ENCODE measurements around the gene HEPACAM.

HEPACAM gene

DNA sequence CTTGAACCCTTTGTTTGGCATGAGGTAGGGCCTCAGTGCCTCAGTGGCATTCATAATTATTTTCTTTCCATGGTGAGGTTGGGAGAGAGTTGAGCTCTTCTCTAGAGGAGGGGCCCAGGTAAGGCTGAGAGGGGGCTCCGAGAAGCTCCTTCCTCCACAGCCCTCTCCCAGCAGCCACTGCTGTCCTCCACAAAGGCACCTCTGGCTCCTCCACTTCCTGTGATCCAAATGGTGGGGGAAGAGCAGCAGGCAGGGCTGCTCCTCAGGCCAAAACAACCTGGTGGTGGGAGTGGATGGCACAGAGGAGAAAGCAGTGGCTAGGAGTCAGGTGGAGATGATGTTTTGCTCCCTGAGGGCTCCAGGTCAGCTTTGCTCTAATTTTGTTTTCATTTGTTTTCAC lies 51.5 kb downstream of the HEPACAM start:
- no peak for DNase-seq (ENCODE audit: low spot score)

DNA sequence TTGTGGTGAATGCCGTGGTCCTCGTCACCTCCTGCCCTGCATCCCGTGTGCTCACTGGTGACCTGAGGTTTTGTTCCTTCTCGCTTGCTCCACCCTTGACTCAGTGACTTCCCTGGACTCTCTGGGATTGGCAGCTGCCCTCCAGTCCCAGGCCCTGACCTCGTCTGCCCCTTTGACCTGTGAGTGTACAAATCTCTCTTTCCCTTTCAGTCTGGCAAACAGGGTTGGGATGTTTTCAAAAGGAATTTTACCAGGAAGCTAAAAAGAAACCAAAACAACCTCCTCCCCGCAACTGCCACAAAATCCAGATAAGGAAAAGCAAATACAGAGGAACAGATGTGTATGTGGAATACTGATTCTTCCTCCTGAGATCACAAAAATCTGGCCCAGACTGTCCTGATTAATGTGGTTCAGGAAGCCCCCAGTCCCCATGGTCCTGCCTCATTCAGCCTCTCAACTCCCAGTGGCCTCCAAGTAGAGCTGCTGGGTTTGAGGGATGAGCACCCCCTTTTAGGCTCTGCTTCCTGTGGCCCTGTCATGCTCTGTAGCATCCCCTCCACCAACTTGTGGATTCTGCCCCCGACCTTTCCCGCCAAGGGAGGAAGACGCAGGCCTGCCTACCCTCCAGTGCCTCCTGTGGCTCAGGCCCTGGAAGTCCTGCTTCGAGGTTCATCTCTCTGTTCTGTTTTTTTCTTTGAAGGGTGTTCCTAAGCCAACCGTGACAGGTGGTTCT lies 53.3 kb downstream of the HEPACAM start:
- DNase-seq (ENCODE audit: low spot score) = no peak

DNA sequence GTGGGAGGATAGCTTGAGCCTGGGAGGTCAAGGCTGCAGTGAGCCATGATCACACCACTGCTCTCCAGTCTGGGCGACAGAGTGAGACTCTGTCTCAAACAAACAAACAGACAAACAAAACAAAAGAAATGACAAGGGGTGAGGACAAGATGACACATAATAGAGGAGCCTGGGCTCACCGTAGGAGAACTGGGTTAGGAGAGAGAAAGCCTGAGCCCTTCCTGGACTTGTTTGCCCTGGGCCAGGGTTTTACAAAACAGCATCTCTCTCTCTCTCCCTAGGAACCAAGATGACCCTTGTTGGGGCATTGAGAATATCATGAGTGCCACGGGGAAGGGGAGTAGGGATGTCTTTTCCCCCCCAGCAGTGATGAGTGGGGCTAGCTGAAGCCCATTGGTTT lies 54.9 kb downstream of the HEPACAM start:
- no peak for DNase-seq (ENCODE audit: low spot score)

DNA sequence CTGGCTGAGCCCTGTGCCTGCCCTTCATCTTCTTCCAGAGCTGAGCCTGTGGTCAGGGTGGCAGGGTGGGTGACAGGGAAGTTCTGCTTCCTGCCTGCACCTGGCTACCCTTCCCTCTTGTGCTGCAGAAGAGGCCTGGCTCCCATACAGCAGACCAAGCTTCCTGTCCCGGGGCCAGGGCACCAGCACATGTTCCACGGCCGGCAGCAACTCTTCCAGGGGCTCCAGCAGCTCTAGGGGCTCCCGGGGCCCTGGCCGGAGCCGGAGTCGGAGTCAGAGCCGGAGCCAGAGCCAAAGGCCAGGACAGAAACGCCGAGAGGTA lies 55.6 kb downstream of the HEPACAM start:
- DNase-seq (ENCODE audit: low spot score) = no peak

DNA sequence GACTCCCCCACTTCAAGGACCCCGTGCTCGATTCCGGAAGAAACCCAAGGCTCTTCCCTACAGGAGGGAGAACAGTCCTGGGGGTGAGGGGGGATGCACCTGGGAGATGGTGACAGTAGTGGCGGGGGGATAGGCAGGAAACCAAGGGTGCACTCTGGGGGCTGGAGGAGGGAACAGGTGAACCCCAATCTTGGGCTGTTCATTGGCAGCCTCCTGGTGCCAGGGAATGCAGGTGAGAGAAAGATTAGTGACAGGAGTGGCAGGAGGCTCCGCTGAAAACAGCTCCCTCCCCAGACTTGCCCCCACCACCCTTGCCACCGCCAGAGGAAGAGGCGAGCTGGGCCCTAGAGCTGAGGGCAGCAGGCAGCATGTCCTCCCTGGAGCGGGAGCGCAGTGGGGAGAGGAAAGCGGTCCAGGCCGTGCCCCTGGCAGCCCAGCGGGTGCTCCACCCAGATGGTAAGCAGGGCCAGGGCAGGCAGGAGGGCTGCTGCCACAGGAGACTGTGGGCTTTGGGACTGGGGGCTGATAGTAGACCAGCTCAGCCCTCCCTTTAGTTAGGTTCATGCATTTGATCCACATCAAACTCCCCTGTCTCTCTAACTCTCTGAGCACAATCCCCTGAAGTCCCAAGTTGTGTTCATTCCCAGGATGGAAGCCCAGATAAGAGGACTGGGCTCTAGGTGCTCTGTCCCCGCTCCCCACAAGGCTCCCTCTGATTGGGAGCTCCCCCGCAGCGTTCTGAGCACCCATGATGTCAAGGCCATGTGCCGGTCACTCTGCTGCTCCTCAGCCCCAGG lies 56.2 kb downstream of the HEPACAM start:
- DNase-seq (ENCODE audit: low spot score) = no peak

DNA sequence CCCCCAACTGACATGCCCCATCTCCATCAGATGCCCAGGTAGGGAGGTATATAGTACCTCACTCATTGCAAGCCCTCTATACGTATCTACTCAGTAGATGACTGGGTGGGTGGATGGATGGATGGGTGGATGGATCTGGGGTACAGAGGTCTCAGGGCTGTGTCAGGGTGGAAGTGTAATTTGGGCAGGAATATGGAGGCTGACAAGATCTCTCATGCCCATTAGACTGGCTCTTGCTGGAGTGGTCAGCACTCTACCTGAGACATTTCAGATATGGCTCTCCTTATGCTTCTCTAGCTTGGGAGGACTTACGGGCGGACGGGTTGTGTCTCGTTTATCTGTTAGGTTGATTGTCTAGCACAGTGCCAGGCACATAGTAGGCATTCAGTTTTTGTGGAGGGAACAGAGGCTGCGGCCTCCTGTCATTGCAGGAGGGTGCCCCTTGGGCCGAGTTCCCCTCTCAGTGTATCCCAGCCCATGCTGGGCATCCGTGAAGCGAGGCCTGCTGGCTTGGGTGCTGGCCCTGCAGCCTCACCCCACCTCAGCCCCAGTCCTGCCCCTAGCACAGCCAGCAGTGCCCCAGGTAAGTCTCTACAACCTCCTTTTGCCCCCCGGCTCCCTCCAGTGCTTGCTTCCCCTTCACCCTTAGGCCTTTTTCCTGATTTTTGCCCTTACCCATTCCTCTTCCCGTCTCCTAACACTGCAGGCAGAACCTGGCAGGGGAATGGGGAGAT lies 56.9 kb downstream of the HEPACAM start:
- DNase-seq (ENCODE audit: low spot score) = no peak

DNA sequence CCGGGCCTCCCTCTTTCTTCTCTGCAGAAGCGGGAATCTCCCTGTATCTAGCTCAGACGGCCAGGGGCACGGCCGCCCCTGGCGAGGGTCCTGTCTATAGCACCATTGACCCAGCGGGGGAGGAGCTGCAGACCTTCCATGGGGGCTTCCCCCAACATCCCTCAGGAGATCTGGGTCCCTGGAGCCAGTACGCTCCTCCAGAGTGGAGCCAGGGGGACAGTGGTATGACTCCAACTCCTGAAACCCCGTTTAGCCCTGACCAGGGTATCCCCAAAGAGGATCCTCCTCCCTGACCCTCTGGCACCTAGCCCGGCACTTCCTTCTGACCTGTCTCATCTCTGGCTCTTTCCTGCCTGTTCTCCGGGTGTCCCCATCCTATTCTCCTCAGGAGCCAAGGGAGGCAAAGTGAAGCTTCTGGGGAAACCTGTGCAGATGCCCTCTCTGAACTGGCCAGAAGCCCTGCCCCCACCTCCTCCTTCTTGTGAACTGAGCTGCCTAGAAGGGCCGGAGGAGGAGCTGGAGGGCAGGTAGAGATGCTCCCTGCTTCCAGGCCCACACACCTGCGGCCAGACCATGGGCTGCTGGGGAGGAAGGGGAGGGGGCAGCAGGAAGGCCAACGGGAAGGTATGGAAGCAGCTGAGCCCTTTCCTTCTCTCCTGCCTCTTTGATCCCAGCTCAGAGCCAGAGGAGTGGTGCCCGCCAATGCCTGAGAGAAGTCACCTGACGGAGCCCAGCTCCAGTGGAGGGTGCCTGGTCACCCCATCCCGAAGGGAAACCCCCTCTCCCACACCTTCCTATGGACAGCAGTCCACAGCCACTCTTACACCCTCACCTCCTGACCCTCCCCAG lies 57.7 kb downstream of the HEPACAM start:
- DNase-seq (ENCODE audit: low spot score) = no peak

DNA sequence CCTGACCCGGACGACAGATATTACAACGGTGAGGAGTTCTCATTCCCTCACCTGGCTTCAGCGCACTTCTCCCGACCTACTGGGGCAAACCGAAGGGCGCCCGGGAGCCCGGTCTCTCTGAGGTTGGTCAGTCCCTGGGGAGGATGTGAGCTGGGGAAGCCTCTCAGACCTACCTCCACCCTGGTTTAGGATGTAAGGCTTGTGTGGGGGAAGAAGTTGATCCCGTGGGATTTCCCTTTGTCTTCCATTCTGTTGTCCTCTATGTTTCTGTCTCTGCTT lies 58.3 kb downstream of the HEPACAM start:
- DNase-seq (ENCODE audit: low spot score) = no peak

DNA sequence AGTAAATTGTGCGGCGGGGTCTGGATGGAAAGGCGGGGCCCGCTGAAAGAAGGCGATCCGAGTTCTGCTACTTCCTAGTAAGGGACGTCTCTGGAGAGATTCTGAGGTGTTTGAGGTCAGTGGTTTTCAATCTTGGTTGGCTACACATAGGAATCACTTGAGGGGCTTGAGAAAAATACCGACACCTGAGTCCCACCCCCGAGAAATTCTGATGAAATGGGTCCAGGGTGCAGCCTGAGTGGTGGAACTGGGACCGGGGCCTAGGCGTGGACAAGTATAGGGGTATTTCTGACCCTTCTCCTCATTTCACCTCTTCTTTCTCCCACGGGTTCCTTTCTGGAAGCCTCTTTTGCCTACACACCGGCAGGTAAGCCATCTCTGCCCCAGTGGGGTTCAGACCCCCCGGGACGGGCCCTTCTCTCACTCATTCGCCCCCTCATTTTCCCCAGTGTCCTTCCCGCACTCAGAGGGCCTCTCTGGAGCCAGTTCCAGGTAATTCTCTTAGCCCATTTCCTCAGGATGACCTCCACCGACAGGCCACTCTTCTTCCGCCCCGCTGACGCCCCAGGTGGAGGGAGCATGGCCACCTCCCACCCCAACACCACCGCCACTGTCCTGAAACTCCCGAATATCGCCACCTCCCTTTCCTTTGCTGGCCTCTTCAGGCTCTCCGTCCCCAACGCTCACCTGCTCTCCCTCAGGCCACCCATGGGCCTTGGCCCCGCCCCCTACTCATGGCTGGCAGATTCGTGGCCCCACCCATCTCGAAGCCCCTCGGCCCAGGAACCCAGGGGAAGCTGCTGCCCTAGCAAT lies 58.8 kb downstream of the HEPACAM start:
- no peak for DNase-seq (ENCODE audit: low spot score)

DNA sequence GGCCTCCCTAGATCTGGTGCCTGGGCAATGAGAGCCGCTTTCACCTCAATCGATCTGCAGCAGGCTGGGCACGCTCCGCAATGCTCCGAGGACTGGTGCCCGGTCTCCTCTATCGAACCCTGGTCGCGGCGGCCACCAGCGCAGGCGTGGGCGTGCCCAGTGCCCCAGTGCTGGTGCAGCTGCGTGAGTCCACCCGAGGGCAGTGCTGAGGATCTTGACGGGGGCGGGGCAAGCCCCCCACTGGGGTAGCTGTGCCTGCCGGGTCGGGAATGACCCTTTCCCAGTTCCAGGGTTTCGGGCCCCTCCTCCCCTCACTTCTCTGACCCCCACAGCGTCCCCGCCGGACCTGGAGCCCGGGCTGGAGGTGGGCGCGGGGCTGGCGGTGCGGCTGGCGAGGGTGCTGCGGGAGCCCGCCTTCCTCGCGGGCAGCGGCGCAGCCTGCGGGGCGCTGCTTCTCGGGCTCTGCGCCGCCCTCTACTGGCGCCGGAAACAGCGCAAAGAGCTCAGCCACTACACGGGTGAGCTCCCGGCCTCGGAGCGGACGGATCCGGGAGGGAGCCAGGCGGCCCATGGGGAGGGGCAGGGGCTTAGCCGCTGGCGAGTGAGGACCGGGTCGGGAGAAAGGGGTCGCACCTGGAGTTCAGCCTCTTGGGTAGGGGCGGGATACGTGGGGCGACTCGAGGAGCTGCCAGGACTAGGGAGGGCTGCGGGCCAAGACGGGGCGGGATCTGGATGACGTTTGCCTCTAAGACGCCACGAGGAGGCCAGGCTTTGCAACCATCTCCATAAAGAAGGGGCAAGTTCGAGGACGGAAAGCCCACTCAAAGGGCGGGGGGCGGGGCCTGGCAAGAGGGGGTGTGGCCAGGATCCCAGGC lies 59.7 kb downstream of the HEPACAM start:
- peak; percentile 85 for DNase-seq (ENCODE audit: low spot score)

DNA sequence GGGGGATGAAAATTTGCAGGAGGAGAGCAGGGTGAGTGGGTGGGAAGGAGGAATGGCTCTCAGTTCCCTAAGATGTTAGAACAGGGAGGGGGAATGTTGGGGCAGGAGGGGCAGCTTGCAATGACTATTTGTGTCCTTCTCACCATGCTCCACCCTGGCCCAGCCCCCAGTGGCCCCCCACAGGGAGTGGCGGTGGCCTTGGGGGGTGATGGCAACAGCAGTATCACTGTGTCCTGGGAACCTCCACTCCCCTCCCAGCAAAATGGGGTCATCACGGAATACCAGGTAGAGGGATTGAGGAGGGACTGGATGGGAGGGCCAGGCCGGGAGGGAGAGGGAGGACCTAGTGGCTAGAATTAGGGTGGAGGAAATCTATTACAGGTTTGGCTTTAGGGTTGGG lies 60.4 kb downstream of the HEPACAM start:
- no peak for DNase-seq (ENCODE audit: low spot score)

DNA sequence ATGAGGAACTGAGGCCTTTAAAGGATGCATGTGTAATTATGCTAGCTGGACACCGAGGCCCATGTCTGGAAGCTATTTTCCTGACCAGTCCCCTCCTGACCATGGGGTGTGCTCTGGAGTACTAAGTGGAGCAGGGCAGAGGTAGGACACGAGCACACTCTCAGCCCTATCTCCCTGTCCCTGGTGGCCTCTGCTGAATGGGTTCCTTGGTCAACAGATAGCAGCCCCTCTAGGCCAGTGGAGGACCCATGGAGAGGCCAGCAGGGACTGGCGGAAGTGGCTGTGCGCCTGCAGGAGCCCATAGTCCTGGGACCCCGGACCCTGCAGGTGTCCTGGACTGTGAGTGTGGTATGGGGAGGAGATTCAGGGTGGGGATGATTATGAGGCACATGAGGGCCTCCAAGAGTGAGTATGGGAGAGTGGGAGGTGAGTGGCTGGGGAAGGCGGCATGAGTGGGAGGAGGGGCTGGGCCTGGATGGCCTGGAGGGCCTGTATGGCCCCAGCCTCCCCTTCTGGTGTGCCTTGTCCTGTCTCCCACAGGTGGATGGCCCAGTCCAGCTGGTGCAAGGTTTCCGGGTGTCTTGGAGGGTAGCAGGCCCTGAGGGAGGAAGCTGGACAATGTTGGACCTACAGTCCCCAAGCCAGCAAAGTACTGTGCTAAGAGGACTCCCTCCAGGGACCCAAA lies 61.1 kb downstream of the HEPACAM start:
- no peak for DNase-seq (ENCODE audit: low spot score)

DNA sequence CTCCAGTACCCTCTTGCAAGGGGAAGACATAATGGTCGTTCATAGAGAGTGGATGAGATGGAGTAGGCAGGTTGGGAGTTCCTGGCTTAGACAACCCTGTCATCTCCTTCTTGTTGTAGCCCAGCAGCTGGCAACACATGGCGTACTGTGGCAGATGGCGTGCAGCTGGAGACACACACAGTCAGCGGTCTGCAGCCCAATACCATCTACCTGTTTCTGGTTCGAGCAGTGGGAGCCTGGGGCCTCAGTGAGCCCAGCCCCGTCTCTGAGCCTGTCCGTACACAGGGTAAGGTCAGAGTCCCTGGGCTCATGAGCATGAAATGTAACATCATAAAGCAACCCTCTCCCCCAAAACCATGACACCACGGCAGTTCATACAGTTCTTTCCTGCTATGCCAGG lies 61.9 kb downstream of the HEPACAM start:
- DNase-seq (ENCODE audit: low spot score) = no peak

DNA sequence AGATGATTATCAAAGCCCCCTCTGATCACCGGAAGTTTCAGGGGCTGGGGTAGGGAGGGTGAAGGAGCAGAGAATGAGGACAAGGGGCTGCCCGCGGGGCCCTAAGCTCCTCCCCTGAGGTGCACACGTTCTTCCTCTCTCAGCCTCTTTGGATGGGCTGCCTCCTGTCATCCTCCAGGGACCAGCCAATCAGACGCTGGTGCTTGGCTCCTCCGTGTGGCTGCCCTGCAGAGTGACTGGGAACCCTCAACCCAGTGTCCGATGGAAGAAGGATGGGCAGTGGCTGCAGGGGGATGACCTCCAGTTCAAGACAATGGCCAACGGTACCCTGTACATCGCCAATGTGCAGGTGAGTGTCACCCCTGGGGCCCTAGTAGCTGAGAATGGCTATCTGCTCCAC lies 63.1 kb downstream of the HEPACAM start:
- no peak for DNase-seq (ENCODE audit: low spot score)

DNA sequence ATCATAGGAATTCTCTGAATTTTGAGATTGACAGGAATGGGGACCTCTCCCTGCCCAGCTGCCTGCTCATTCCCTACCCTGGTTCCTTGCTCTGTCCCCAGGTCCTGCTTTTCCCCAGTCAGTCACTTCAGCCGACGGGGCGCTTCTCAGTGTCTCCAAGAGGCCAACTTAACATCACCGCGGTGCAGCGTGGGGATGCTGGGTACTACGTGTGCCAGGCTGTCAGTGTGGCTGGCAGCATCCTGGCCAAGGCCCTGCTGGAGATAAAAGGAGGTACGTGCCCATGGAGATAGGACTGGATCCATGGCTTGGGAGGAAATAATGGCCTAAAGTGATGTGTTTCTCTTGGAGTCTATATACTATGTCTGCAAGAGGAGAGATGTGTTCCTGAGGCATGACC lies 63.6 kb downstream of the HEPACAM start:
- no peak for DNase-seq (ENCODE audit: low spot score)

DNA sequence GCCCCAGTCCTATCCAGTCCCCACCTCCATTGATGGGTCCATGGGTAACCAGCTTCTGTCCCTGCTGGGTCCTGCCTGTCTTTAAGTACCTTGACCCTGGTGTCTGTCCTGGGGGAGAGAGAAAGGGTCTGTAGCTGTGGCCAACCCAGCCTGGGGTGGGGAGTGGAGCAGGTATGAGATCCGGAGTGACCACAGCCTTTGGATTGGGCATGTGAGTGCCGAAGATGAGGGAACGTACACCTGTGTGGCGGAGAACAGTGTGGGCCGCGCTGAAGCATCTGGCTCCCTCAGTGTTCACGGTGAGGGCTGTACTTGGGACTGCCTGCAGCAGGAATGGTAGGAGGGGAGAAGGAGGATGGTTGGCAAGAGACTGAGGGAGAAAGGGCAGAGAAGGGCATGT lies 65.4 kb downstream of the HEPACAM start:
- no peak for DNase-seq (ENCODE audit: low spot score)

DNA sequence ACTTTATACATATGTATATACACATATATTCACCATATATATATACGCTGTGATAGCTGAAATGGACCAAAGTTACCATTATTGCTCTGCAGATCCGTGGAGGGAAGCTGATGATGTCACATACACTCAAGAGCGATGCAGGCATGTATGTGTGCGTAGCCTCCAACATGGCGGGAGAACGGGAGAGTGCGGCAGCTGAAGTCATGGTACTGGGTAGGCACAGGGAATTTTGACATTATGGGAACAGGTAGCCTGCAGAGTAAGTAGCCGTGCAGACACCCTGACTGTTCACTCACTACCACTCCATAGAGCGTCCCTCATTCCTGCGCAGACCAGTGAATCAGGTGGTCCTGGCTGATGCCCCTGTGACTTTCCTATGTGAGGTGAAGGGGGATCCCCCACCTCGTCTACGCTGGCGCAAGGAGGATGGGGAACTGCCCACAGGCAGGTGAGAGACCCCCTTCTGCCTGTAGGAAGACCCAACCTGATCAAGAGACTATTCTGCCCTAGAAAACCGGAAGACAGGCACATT lies 65.9 kb downstream of the HEPACAM start:
- DNase-seq (ENCODE audit: low spot score) = no peak

DNA sequence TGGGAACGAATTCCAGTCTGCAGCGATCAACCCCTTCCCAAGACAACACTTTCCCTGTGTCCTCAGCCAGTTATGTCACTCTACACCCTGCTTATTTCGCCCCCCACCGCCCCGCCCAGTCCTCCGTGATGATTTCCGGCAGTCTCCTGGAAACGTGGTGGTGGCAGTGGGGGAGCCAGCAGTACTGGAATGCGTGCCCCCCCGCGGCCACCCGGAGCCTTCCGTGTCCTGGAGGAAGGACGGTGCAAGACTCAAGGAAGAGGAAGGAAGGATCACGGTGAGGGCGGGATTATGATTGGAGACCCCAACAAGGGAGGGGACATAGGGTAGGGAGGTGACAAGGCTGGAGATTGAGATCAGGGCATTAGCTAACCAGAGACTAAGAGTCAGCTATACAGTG lies 66.5 kb downstream of the HEPACAM start:
- DNase-seq (ENCODE audit: low spot score) = no peak
